PC-9 (cell line): ENCODE results near the gene AMDHD2.

Experiments
- EZH2 ChIP-seq: fragments of 200-600 bp; sonication (generic); IDR thresholded peaks from 2 replicates; pipeline ENCODE4 v1.8.0; 2017; ENCODE audit warnings: antibody characterized with exemption, low read depth
- TF ChIP-seq, protein P1 (sequence below): fragments of 200-600 bp; sonication (generic); conservative IDR thresholded peaks from 2 replicates; pipeline ENCODE4 v1.6.1; 2017; ENCODE audit warnings: mixed run types, antibody characterized with exemption, mild to moderate bottlenecking, moderate library complexity

GRCh38 chr16:2476345-2476720 is 43.8 kb upstream of the AMDHD2 start:
- TF ChIP-seq, protein P1, sequence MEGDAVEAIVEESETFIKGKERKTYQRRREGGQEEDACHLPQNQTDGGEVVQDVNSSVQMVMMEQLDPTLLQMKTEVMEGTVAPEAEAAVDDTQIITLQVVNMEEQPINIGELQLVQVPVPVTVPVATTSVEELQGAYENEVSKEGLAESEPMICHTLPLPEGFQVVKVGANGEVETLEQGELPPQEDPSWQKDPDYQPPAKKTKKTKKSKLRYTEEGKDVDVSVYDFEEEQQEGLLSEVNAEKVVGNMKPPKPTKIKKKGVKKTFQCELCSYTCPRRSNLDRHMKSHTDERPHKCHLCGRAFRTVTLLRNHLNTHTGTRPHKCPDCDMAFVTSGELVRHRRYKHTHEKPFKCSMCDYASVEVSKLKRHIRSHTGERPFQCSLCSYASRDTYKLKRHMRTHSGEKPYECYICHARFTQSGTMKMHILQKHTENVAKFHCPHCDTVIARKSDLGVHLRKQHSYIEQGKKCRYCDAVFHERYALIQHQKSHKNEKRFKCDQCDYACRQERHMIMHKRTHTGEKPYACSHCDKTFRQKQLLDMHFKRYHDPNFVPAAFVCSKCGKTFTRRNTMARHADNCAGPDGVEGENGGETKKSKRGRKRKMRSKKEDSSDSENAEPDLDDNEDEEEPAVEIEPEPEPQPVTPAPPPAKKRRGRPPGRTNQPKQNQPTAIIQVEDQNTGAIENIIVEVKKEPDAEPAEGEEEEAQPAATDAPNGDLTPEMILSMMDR = no peak
- TF ChIP-seq EZH2 = no peak
